Measurements from ENCODE around the gene EEF2. TPM values are rescaled to one million over a fixed set of nuclear protein-coding genes. Genes with fewer than 3 reads are reported as not detected.
"Not testable (repeated sequence)": the region's sequence is repeated elsewhere in the genome, so short reads cannot be mapped to it uniquely, and the experiment has no call there.

EEF2 gene
- total RNA-seq, 1 experiment from 2014 or later = 1,124 TPM

DNA sequence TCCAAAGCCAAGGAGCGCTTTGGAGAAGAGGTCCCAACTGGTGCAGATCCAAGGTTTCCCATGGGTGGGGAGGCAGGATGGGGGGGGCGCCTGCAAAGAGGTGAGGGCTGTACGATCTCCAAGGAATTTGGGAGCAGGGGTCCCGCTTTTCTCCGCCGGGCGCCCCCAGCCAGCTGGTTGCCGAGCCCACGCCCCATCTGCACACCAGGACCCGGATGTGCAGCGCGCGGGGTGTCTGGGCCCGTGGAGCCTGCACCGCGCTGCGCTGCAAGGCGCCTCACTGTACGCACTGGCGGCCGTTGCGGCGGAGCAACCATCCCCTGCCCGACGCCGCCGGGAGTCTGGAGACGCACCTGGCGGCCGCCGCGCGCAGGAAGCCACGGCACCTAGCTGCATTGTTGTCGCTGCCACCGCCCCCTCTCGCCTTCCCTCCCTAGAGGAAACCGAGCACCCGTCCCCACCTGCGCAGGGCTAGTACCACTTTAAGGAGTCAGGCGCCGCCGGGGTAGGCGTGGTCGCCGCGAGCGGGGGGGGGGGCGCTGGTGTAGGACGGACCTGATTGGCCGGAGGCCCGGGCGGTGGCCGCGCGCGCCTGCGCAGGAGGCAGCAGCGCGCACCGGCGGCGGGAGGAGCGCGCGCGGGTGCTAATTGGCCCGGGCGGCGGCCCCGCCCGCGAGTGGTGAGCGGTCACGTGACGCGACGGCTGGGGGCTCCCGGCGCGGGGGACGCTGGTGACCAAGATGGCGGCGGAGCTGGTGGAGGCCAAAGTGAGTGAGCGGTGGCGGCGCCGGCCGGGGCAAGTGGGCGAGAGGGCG, 22.0 kb upstream of the EEF2 start, which contains the start of gene PIAS4:
Gene PIAS4 (plus strand): TSS at position 716 of the 815 bp plus-strand sequence. CDS start 25 bp downstream, at position 741.
- Histone ChIP-seq H2AFZ (ENCODE audit: low read length) (peak within 1 kb of the TSS; percentile 76), H3K4me3 (ENCODE audit: low read length) (peak within 1 kb of the TSS; percentile 98), H3K9ac (ENCODE audit: low read length) (peak within 1 kb of the TSS; percentile 83), H3K4me2 (ENCODE audit: low read length) (peak within 1 kb of the TSS; percentile 93), H4K20me1 (ENCODE audit: low read length) (0 out of 2 replicates have a peak, but pooled peaks cover 4% of the 10 kb centered on the region), H3K9me3 (ENCODE audit: low read length) (no peaks in the 10 kb centered on the region), H3F3A (ENCODE audit: low read length, unreplicated experiment) (no peaks in the 10 kb centered on the region), H3K27ac (ENCODE audit: low read length) (peak within 1 kb of the TSS; percentile 37; the same call in 1 of the 2 replicates), H3K79me2 (ENCODE audit: low read length) (peaks cover 36% of the 10 kb centered on the region), H3K27me3 (ENCODE audit: low read length) (no peaks in the 10 kb centered on the region), H3K36me3 (ENCODE audit: low read depth, low read length) (no peaks in the 10 kb centered on the region), H3K9me2 (replicated peaks; ENCODE audit: low read length) (no peaks in the 10 kb centered on the region), H3K4me1 (ENCODE audit: insufficient read depth, low read length) (peaks cover 5% of the 10 kb centered on the region; the same call in 1 of the 2 replicates)
- peak; percentile 94 for ATAC-seq
- CTCF ChIA-PET = no interaction called here
- intact Hi-C loops (cut with micrococcal nuclease) = no loop called here
- peak; percentile 92 for DNase-seq
- TSS peak; percentile 75 for BruUV-seq (replicated peaks)
- POLR2A ChIA-PET (ENCODE audit: unreplicated experiment) = interaction anchor here (0.7 kb wide), 1 partner anchor 102 kb away, joined by 12 read pairs; no protein-coding TSS in a partner anchor
- TF ChIP-seq EZH2 (IDR thresholded peaks at IDR 0.05; ENCODE audit: low read length, unreplicated experiment) (no peak), EZH2phosphoT487 (IDR thresholded peaks at IDR 0.05; ENCODE audit: borderline replicate concordance, low read length) (no peak)
- TF ChIP-seq, protein P1, sequence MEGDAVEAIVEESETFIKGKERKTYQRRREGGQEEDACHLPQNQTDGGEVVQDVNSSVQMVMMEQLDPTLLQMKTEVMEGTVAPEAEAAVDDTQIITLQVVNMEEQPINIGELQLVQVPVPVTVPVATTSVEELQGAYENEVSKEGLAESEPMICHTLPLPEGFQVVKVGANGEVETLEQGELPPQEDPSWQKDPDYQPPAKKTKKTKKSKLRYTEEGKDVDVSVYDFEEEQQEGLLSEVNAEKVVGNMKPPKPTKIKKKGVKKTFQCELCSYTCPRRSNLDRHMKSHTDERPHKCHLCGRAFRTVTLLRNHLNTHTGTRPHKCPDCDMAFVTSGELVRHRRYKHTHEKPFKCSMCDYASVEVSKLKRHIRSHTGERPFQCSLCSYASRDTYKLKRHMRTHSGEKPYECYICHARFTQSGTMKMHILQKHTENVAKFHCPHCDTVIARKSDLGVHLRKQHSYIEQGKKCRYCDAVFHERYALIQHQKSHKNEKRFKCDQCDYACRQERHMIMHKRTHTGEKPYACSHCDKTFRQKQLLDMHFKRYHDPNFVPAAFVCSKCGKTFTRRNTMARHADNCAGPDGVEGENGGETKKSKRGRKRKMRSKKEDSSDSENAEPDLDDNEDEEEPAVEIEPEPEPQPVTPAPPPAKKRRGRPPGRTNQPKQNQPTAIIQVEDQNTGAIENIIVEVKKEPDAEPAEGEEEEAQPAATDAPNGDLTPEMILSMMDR (conservative IDR thresholded peaks at IDR 0.05; ENCODE audit: low read depth, low read length) = no peak

DNA sequence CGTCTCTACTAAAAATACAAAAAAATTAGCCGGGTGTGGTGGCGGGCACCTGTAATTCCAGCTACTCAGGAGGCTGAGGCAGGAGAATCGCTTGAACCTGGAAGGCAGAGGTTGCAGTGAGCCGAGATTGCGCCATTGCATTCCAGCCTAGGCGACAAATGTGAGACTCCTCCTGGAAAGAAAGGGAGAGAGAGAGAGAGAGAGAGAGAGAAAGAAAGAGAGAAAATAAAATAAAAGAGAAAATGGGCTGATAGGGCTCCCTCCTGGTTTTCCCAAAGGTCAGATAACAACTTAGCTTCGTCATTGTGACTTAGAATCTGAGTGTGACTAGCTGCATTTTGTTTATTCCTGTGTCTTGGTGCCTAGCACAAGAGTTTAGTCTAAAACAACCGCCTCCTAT, 20.2 kb upstream of the EEF2 start:
- H3K27ac ChIP-seq (ENCODE audit: low read length); H3K9me2 ChIP-seq (replicated peaks; ENCODE audit: low read length); H3K4me2 ChIP-seq (ENCODE audit: low read length); H3F3A ChIP-seq (ENCODE audit: low read length, unreplicated experiment); H2AFZ ChIP-seq (ENCODE audit: low read length); DNase-seq; BruUV-seq (replicated peaks); H4K20me1 ChIP-seq (ENCODE audit: low read length); H3K9ac ChIP-seq (ENCODE audit: low read length); intact Hi-C loops (cut with micrococcal nuclease); H3K27me3 ChIP-seq (ENCODE audit: low read length); CTCF ChIA-PET; H3K9me3 ChIP-seq (ENCODE audit: low read length); ATAC-seq; H3K4me3 ChIP-seq (ENCODE audit: low read length); H3K4me1 ChIP-seq (ENCODE audit: insufficient read depth, low read length); H3K36me3 ChIP-seq (ENCODE audit: low read depth, low read length); POLR2A ChIA-PET (ENCODE audit: unreplicated experiment): not testable (repeated sequence)
- peaks cover 26% of the 10 kb centered on the region for H3K79me2 ChIP-seq (ENCODE audit: low read length)

DNA sequence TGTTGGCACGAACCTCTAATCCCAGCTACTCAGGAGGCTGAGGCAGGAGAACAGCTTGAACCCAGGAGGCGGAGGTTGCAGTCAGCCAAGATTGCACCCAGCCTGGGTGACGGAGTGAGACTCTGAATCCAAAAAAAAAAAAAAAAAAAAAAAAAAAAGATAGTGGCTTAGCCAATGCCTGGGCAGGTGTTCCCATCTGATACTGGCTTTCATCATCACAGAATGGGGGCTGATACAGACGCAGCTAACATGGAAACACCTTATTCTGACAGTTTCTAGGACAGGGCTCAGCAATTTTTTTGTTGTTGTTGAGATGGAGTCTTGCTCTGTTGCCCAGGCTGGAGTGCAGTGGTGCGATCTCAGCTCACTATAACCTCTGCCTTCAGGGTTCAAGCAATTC, 15.5 kb upstream of the EEF2 start:
- H3K36me3 ChIP-seq (ENCODE audit: low read depth, low read length); H2AFZ ChIP-seq (ENCODE audit: low read length); ATAC-seq; BruUV-seq (replicated peaks); H3K4me3 ChIP-seq (ENCODE audit: low read length); CTCF ChIA-PET; H3F3A ChIP-seq (ENCODE audit: low read length, unreplicated experiment); H4K20me1 ChIP-seq (ENCODE audit: low read length); H3K27ac ChIP-seq (ENCODE audit: low read length); H3K27me3 ChIP-seq (ENCODE audit: low read length); H3K79me2 ChIP-seq (ENCODE audit: low read length); H3K4me1 ChIP-seq (ENCODE audit: insufficient read depth, low read length); intact Hi-C loops (cut with micrococcal nuclease); H3K9me2 ChIP-seq (replicated peaks; ENCODE audit: low read length); DNase-seq; H3K4me2 ChIP-seq (ENCODE audit: low read length); H3K9ac ChIP-seq (ENCODE audit: low read length); H3K9me3 ChIP-seq (ENCODE audit: low read length); POLR2A ChIA-PET (ENCODE audit: unreplicated experiment): not testable (repeated sequence)

DNA sequence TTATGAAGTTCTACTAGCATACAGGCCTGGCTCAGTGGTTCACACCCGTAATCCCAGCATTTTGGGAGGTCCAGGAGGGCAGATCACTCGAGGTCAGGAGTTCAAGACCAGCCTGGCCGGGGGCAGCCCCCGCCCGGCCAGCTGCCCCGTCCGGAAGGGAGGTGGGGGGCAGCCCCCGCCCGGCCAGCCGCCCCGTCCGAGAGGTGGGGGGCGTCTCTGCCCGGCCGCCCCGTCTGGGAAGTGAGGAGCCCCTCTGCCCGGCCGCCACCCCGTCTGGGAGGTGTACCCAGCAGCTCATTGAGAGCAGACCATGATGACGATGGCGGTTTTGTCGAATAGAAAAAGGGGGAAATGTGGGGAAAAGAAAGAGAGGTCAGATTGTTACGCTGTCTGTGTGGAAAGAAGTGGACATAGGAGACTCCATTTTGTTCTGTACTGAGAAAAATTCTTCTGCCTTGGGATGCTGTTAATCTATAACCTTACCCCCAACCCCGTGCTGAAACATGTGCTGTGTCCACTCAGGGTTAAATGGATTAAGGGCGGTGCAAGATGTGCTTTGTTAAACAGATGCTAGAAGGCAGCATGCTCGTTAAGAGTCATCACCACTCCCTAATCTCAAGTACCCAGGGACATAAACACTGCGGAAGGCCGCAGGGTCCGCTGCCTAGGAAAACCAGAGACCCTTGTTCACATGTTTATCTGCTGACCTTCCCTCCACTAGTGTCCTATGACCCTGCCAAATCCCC, 13.6 kb upstream of the EEF2 start:
- H3K36me3 ChIP-seq (ENCODE audit: low read depth, low read length); H3K9me3 ChIP-seq (ENCODE audit: low read length); ATAC-seq; H3F3A ChIP-seq (ENCODE audit: low read length, unreplicated experiment); POLR2A ChIA-PET (ENCODE audit: unreplicated experiment); intact Hi-C loops (cut with micrococcal nuclease); H3K4me3 ChIP-seq (ENCODE audit: low read length); H3K27me3 ChIP-seq (ENCODE audit: low read length); BruUV-seq (replicated peaks); H3K9ac ChIP-seq (ENCODE audit: low read length); H2AFZ ChIP-seq (ENCODE audit: low read length); H4K20me1 ChIP-seq (ENCODE audit: low read length); DNase-seq; H3K4me2 ChIP-seq (ENCODE audit: low read length); H3K79me2 ChIP-seq (ENCODE audit: low read length); H3K4me1 ChIP-seq (ENCODE audit: insufficient read depth, low read length); H3K27ac ChIP-seq (ENCODE audit: low read length); CTCF ChIA-PET; H3K9me2 ChIP-seq (replicated peaks; ENCODE audit: low read length): not testable (repeated sequence)

Data from PC-3 (cell line).